GM21786 (cell line): ENCODE data around the gene DMD.
A peak's percentile ranks its signal among the peaks of the same experiment; 100 is the strongest.

Source experiments
- ATAC-seq: cut with Tn5 transposase; IDR thresholded peaks from one replicate; pipeline ENCODE4 v1.9.1; 2021; ENCODE audit not compliant: unreplicated experiment

Gene DMD

GRCh38 chrX:31093639-31093975 is 2117.7 kb downstream of the DMD start:
- ATAC-seq = peak; percentile 23

GRCh38 chrX:31092970-31093638 is 2118.2 kb downstream of the DMD start:
- peak; percentile 54 for ATAC-seq

GRCh38 chrX:31092476-31092875 is 2118.9 kb downstream of the DMD start:
- no peak for ATAC-seq

- no peak for ATAC-seq
These were observed 2119.5 kb downstream of the DMD start for GRCh38 chrX:31091819-31092218.

GRCh38 chrX:31074522-31074921 is 2136.8 kb downstream of the DMD start:
- ATAC-seq = no peak

GRCh38 chrX:31071725-31072124 is 2139.6 kb downstream of the DMD start, which contains the start of gene FTHL17:
Gene FTHL17, minus strand, starts transcription at chrX:31072041. Its CDS starts 88 bp downstream, at chrX:31071953.
- ATAC-seq = no peak

GRCh38 chrX:31071262-31071661 is 2140.1 kb downstream of the DMD start:
- ATAC-seq = no peak

- ATAC-seq = peak; percentile 81
These were observed 2141.3 kb downstream of the DMD start for GRCh38 chrX:31070057-31070468.
